Panc1 (cell line): ENCODE measurements around the gene TSEN15. TPM values are rescaled to one million over a fixed set of nuclear protein-coding genes. Genes with fewer than 3 reads are reported as not detected.

Experiments used
- ATAC-seq: fragments of 200-7000 bp; cut with Tn5 transposase; 2 replicates; pipeline ENCODE4 v1.9.1; 2020; ENCODE audit warnings: mild to moderate bottlenecking, moderate library complexity
- BruUV-seq: library from RNA; stranded (reverse); fragments of 400-500 nt; replicated peaks from 2 replicates; lab custom pipeline; 2021; lab: Mats Ljungman, UMichigan
- CTCF ChIA-PET: fragments of 300-600 bp; sonication (Branson Sonifier 250); formaldehyde crosslinking; loops from one replicate; lab custom pipeline; 2022; ENCODE audit warnings: antibody characterized with exemption; lab: Charles Lee
- POLR2A ChIA-PET: fragments of 300-600 bp; sonication (Branson Sonifier 250); formaldehyde crosslinking; loops from one replicate; lab custom pipeline; 2022; ENCODE audit warnings: antibody characterized with exemption; lab: Charles Lee
- DNase-seq: peaks from one replicate; pipeline ENCODE4 v3.0.0-alpha.2; 2010; ENCODE audit warnings: low read depth, low spot score
- H3K27ac ChIP-seq: 2 replicates; pipeline ENCODE4 v1.5.1; 2011; ENCODE audit warnings: mild to moderate bottlenecking, low read length, inconsistent platforms
- H3K27me3 ChIP-seq: fragments of 200-500 bp; sonication (Bioruptor generic); 2 replicates; pipeline ENCODE4 v1.6.0; 2014; ENCODE audit warnings: low read length, inconsistent platforms; ENCODE audit not compliant: control insufficient read depth, insufficient read depth
- H3K36me3 ChIP-seq: fragments of 200-500 bp; sonication (Bioruptor generic); 2 replicates; pipeline ENCODE4 v1.5.1; 2014; ENCODE audit warnings: inconsistent platforms, mild to moderate bottlenecking, low read length, moderate library complexity; ENCODE audit not compliant: control insufficient read depth, insufficient read depth
- H3K4me1 ChIP-seq: 2 replicates; pipeline ENCODE4 v1.5.1; 2011; ENCODE audit warnings: inconsistent platforms, mild to moderate bottlenecking, low read length, moderate library complexity; ENCODE audit not compliant: control insufficient read depth, insufficient read depth
- H3K4me3 ChIP-seq, 2 experiments: 2 replicates each; pipeline ENCODE4 v1.5.1; 2011 to 2012; ENCODE audit warnings: low read depth in 2 of 2, low read length in 2 of 2, mild to moderate bottlenecking in 2 of 2, inconsistent platforms in 1 of 2, moderate library complexity in 1 of 2
- H3K9me3 ChIP-seq: fragments of 200-500 bp; sonication (Bioruptor generic); 2 replicates; pipeline ENCODE4 v1.5.1; 2014; ENCODE audit warnings: low read depth, mild to moderate bottlenecking, inconsistent platforms, low read length, moderate library complexity; ENCODE audit not compliant: control insufficient read depth, insufficient read depth
- POLR2AphosphoS5 ChIP-seq: IDR thresholded peaks from 2 replicates; pipeline ENCODE4 v1.6.1; 2012; ENCODE audit warnings: mild to moderate bottlenecking, low read depth, low read length, moderate library complexity
- SIN3A ChIP-seq: IDR thresholded peaks from 2 replicates; pipeline ENCODE4 v1.6.1; 2012; ENCODE audit warnings: low read depth, mild to moderate bottlenecking, low read length, moderate library complexity, borderline replicate concordance; ENCODE audit not compliant: insufficient read depth
- TCF7L2 ChIP-seq: IDR thresholded peaks from 2 replicates; pipeline ENCODE4 v1.6.1; 2011; ENCODE audit warnings: mild to moderate bottlenecking, low read depth, low read length, inconsistent platforms
- in situ Hi-C: cut with HindIII; loops from 2 replicates; pipeline ENCODE4 v1.10.0; 2016; ENCODE audit warnings: low sequenced_read_pairs, low pct_unique_long_range_greater_than_20kb
- intact Hi-C: fragments of 100-400 bp; cut with micrococcal nuclease; formaldehyde crosslinking; loops from one replicate; pipeline ENCODE4 v1.10.0; 2022; ENCODE audit not compliant: unreplicated experiment
- total RNA-seq: library from RNA; stranded (reverse); gene quantifications from one replicate; pipeline ENCODE4 v1.2.1, GENCODE V29; 2021; ENCODE audit not compliant: unreplicated experiment
- TF ChIP-seq, protein P1 (sequence below), 2 experiments: IDR thresholded peaks; 2 replicates each; pipeline ENCODE4 v1.6.1; 2011 to 2012; ENCODE audit warnings: low read depth in 2 of 2, control low read depth in 1 of 2, low read length in 1 of 2, mild to moderate bottlenecking in 1 of 2, moderate library complexity in 1 of 2; ENCODE audit not compliant: insufficient read depth in 1 of 2
- TF ChIP-seq, protein P2 (sequence below): fragments of 450-650 bp; IDR thresholded peaks from 2 replicates; pipeline ENCODE4 v1.5.1; 2017; ENCODE audit warnings: mild to moderate bottlenecking

TSEN15 gene
- total RNA-seq, 1 experiment from 2014 or later = 31.4 TPM

DNA sequence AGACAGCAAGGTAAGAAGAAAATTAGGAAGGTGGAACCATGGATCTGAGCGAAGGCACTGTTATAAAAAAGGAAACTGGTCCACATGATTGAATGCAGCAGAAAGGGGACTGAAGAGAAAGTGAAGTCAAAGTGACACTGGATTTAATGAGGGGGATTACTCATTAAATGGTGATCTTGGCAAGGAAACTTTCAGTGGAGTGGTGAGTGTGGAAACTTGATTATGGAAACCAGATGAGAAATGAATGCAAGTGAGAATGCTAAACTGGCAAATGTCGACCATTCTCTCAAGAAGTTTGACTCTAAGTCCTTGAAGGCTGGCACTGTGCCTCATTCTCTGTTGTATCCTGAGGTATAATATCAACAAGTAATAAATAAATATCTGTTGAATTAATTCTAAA lies 37.3 kb upstream of the TSEN15 start:
- in situ Hi-C loops = no loop called here
- no peak overlapping the region for H3K4me3 ChIP-seq
- DNase-seq (no peak), ATAC-seq (no peak)
- H3K4me1 ChIP-seq = no peaks in the 10 kb centered on the region
- BruUV-seq = no TSS peak
- no peaks in the 10 kb centered on the region for H3K9me3 ChIP-seq
- intact Hi-C loops = no loop called here
- POLR2A ChIA-PET = no interaction called here
- no peak for TF ChIP-seq SIN3A
- TF ChIP-seq TCF7L2 = no peak
- no peak for TF ChIP-seq POLR2AphosphoS5
- TF ChIP-seq, protein P1, sequence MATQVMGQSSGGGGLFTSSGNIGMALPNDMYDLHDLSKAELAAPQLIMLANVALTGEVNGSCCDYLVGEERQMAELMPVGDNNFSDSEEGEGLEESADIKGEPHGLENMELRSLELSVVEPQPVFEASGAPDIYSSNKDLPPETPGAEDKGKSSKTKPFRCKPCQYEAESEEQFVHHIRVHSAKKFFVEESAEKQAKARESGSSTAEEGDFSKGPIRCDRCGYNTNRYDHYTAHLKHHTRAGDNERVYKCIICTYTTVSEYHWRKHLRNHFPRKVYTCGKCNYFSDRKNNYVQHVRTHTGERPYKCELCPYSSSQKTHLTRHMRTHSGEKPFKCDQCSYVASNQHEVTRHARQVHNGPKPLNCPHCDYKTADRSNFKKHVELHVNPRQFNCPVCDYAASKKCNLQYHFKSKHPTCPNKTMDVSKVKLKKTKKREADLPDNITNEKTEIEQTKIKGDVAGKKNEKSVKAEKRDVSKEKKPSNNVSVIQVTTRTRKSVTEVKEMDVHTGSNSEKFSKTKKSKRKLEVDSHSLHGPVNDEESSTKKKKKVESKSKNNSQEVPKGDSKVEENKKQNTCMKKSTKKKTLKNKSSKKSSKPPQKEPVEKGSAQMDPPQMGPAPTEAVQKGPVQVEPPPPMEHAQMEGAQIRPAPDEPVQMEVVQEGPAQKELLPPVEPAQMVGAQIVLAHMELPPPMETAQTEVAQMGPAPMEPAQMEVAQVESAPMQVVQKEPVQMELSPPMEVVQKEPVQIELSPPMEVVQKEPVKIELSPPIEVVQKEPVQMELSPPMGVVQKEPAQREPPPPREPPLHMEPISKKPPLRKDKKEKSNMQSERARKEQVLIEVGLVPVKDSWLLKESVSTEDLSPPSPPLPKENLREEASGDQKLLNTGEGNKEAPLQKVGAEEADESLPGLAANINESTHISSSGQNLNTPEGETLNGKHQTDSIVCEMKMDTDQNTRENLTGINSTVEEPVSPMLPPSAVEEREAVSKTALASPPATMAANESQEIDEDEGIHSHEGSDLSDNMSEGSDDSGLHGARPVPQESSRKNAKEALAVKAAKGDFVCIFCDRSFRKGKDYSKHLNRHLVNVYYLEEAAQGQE (IDR thresholded peaks at IDR 0.05; ENCODE audit: insufficient read depth in 1 of 2, low read depth in 2 of 2, low read length in 1 of 2) = no peak
- TF ChIP-seq, protein P2, sequence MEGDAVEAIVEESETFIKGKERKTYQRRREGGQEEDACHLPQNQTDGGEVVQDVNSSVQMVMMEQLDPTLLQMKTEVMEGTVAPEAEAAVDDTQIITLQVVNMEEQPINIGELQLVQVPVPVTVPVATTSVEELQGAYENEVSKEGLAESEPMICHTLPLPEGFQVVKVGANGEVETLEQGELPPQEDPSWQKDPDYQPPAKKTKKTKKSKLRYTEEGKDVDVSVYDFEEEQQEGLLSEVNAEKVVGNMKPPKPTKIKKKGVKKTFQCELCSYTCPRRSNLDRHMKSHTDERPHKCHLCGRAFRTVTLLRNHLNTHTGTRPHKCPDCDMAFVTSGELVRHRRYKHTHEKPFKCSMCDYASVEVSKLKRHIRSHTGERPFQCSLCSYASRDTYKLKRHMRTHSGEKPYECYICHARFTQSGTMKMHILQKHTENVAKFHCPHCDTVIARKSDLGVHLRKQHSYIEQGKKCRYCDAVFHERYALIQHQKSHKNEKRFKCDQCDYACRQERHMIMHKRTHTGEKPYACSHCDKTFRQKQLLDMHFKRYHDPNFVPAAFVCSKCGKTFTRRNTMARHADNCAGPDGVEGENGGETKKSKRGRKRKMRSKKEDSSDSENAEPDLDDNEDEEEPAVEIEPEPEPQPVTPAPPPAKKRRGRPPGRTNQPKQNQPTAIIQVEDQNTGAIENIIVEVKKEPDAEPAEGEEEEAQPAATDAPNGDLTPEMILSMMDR = no peak
- CTCF ChIA-PET = no interaction called here
- no peak overlapping the region for H3K27ac ChIP-seq
- no peaks in the 10 kb centered on the region for H3K36me3 ChIP-seq
- no peaks in the 10 kb centered on the region for H3K27me3 ChIP-seq

DNA sequence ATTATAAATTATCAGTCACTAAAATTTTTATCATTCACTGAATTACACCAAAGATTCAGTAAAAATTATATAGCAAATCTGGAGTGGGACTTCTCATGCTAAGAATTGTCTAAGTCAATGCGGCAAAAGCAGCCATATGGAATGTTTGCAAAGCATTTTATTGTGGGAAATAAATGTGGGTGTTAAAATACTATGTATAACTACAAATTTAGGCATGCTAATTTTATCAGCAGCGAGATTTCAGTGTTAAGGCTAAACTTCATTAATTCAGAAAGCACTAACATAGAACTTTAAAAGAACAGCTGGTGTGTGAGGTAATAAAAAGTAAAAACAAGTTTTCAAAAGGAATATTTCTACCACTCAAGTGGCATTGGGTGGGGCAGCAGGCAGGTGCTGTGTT lies 35.4 kb upstream of the TSEN15 start:
- no peaks in the 10 kb centered on the region for H3K9me3 ChIP-seq
- H3K4me1 ChIP-seq = no peaks in the 10 kb centered on the region
- ChIA-PET CTCF (no interaction called here), POLR2A (no interaction called here)
- intact Hi-C loops = no loop called here
- no peak overlapping the region for H3K4me3 ChIP-seq
- ATAC-seq (no peak), DNase-seq (no peak)
- H3K36me3 ChIP-seq = no peaks in the 10 kb centered on the region
- no peak for TF ChIP-seq TCF7L2
- TF ChIP-seq SIN3A = no peak
- no peak for TF ChIP-seq POLR2AphosphoS5
- TF ChIP-seq, protein P1 (IDR thresholded peaks at IDR 0.05; ENCODE audit: insufficient read depth in 1 of 2, low read depth in 2 of 2, low read length in 1 of 2) = no peak
- TF ChIP-seq, protein P2 = no peak
- in situ Hi-C loops = no loop called here
- H3K27me3 ChIP-seq = no peaks in the 10 kb centered on the region
- no TSS peak for BruUV-seq
- H3K27ac ChIP-seq = no peak overlapping the region
